ENCODE data around the gene HSPA9. TPM values are rescaled to one million over a fixed set of nuclear protein-coding genes. Genes with fewer than 3 reads are reported as not detected.

HSPA9 gene
- total RNA-seq, 1 donor from 2014 or later, result 695 TPM

- no peak for DNase-seq (ENCODE audit: low read depth)
- no peak overlapping the region for H3K4me3 ChIP-seq (ENCODE audit: low read depth, low read length)
- H3K36me3 ChIP-seq (ENCODE audit: control insufficient read depth, insufficient read depth, low read length), result no peaks in the 10 kb centered on the region
- TF ChIP-seq CTCF (IDR thresholded peaks at IDR 0.05; ENCODE audit: insufficient read depth, low read length, poor library complexity, severe bottlenecking), result no peak
- no peaks in the 10 kb centered on the region for H3K27me3 ChIP-seq (ENCODE audit: control insufficient read depth, insufficient read depth, low read length)
Observed at GRCh38 chr5:138580001-138580400, 4.8 kb upstream of the HSPA9 start.

GRCh38 chr5:138579517-138579863, 4.3 kb upstream of the HSPA9 start:
- Histone ChIP-seq H3K4me3 (ENCODE audit: low read depth, low read length) (no peak overlapping the region), H3K36me3 (ENCODE audit: control insufficient read depth, insufficient read depth, low read length) (no peaks in the 10 kb centered on the region), H3K27me3 (ENCODE audit: control insufficient read depth, insufficient read depth, low read length) (no peaks in the 10 kb centered on the region)
- DNase-seq (ENCODE audit: low read depth), result no peak
- TF ChIP-seq CTCF (IDR thresholded peaks at IDR 0.05; ENCODE audit: insufficient read depth, low read length, poor library complexity, severe bottlenecking), result no peak

DNA sequence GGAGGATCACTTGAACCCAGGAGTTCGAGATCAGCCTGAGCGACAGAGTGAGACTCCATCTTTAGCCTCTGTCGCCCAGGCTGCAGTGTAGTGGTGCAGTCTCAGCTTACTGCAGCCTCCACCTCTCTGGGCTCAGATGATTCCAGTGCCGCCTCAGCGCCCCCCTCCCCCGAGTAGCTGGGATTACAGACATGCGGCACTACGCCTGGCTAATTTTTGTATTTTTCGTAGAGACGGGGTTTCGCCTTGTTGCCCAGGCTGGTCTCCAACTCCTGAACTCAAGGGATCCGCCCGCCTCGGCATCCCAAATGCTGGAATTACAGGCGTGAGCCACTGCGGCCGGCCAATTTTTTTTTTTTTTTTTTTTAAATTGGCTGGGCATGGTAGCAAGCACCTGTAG, 2.3 kb upstream of the HSPA9 start:
- TF ChIP-seq CTCF (IDR thresholded peaks at IDR 0.05; ENCODE audit: insufficient read depth, low read length, poor library complexity, severe bottlenecking), result no peak
- H3K4me3 ChIP-seq (ENCODE audit: low read depth, low read length), result no peak overlapping the region
- no peaks in the 10 kb centered on the region for H3K27me3 ChIP-seq (ENCODE audit: control insufficient read depth, insufficient read depth, low read length)

DNA sequence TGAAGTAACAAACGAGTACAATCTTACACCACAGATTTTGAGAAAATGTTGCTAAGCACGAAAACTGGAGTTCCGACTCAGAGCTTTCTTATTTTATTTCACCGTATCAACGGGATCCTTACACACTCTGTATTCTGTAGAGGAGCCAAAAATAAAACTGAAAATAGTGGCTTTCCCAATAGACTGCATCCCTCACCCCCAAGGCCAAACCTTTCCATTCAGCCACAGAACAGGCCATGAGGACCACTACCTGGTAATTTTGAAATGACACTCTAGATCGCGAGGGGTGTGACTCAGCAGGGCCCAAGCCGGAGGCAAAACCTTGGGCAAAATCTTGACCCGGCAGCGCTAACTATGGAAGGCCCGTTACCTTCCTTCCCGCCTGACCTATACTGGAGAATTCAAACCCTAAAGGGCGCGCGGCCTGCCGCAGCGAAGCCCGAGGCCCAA, 432 bp downstream of the HSPA9 start:
- Histone ChIP-seq H3K27me3 (ENCODE audit: control insufficient read depth, insufficient read depth, low read length) (no peaks in the 10 kb centered on the region), H3K36me3 (ENCODE audit: control insufficient read depth, insufficient read depth, low read length) (peaks cover 3% of the 10 kb centered on the region), H3K4me3 (ENCODE audit: low read depth, low read length) (peak overlapping the region; percentile 91)
- no peak for TF ChIP-seq CTCF (IDR thresholded peaks at IDR 0.05; ENCODE audit: insufficient read depth, low read length, poor library complexity, severe bottlenecking)
- DNase-seq (ENCODE audit: low read depth), result no peak

More for the DNA sequence above, 2.3 kb upstream of the HSPA9 start:
- DNase-seq (ENCODE audit: low read depth), result no peak
- peaks cover 3% of the 10 kb centered on the region for H3K36me3 ChIP-seq (ENCODE audit: control insufficient read depth, insufficient read depth, low read length)

- peak overlapping the region; percentile 91 for H3K4me3 ChIP-seq (ENCODE audit: low read depth, low read length)
- DNase-seq (ENCODE audit: low read depth), result no peak
- peaks cover 3% of the 10 kb centered on the region for H3K36me3 ChIP-seq (ENCODE audit: control insufficient read depth, insufficient read depth, low read length)
- no peaks in the 10 kb centered on the region for H3K27me3 ChIP-seq (ENCODE audit: control insufficient read depth, insufficient read depth, low read length)
- no peak for TF ChIP-seq CTCF (IDR thresholded peaks at IDR 0.05; ENCODE audit: insufficient read depth, low read length, poor library complexity, severe bottlenecking)
Observed at GRCh38 chr5:138573949-138574670, 1.1 kb downstream of the HSPA9 start.

GRCh38 chr5:138573223-138573622, 2.0 kb downstream of the HSPA9 start:
- TF ChIP-seq CTCF (IDR thresholded peaks at IDR 0.05; ENCODE audit: insufficient read depth, low read length, poor library complexity, severe bottlenecking), result no peak
- no peaks in the 10 kb centered on the region for H3K27me3 ChIP-seq (ENCODE audit: control insufficient read depth, insufficient read depth, low read length)
- H3K4me3 ChIP-seq (ENCODE audit: low read depth, low read length), result no peak overlapping the region
- peaks cover 3% of the 10 kb centered on the region for H3K36me3 ChIP-seq (ENCODE audit: control insufficient read depth, insufficient read depth, low read length)
- no peak for DNase-seq (ENCODE audit: low read depth)
